RWPE2 (cell line): ENCODE data around the gene MT1H.
A peak's percentile ranks its signal among the peaks of the same experiment; 100 is the strongest.

Experiments
- ATAC-seq: fragments of 200-7000 bp; cut with Tn5 transposase; 3 replicates; pipeline ENCODE4 v1.9.1; 2021; ENCODE audit warnings: low read depth
- DNase-seq: peaks from one replicate; pipeline ENCODE4 v3.0.0-alpha.2; 2020; ENCODE audit warnings: low spot score
- H3K27ac ChIP-seq: fragments of 450-650 bp; 2 replicates; pipeline ENCODE4 v1.5.1; 2017; ENCODE audit warnings: mild to moderate bottlenecking; ENCODE audit not compliant: poor library complexity, severe bottlenecking
- H3K27me3 ChIP-seq: fragments of 250-450 bp; sonication (Bioruptor Pico); 2 replicates; pipeline ENCODE4 v1.5.1; 2021; ENCODE audit warnings: mild to moderate bottlenecking, moderate library complexity; ENCODE audit not compliant: insufficient read depth, poor library complexity, severe bottlenecking
- H3K36me3 ChIP-seq: fragments of 250-450 bp; sonication (Bioruptor Pico); 2 replicates; pipeline ENCODE4 v1.5.1; 2020; ENCODE audit warnings: low read depth, mild to moderate bottlenecking, moderate library complexity
- H3K4me1 ChIP-seq: fragments of 250-450 bp; sonication (Bioruptor Pico); 2 replicates; pipeline ENCODE4 v1.5.1; 2021; ENCODE audit warnings: mild to moderate bottlenecking, moderate library complexity; ENCODE audit not compliant: insufficient read depth, poor library complexity, severe bottlenecking
- H3K4me3 ChIP-seq: fragments of 250-450 bp; sonication (Bioruptor Pico); 2 replicates; pipeline ENCODE4 v1.5.1; 2021; ENCODE audit warnings: mild to moderate bottlenecking, moderate library complexity; ENCODE audit not compliant: severe bottlenecking
- H3K9me3 ChIP-seq: fragments of 250-450 bp; sonication (Bioruptor Pico); 2 replicates; pipeline ENCODE4 v1.5.1; 2021; ENCODE audit warnings: mild to moderate bottlenecking, moderate library complexity; ENCODE audit not compliant: severe bottlenecking
- CTCF ChIP-seq: fragments of 450-650 bp; IDR thresholded peaks from one replicate; pipeline ENCODE4 v1.5.1; 2017; ENCODE audit warnings: mild to moderate bottlenecking, moderate library complexity; ENCODE audit not compliant: poor library complexity, severe bottlenecking

MT1H gene

GRCh38 chr16:56647641-56648431, 21.8 kb upstream of the MT1H start:
- Histone ChIP-seq H3K27me3 (no peaks in the 10 kb centered on the region), H3K36me3 (no peaks in the 10 kb centered on the region), H3K27ac (no peak overlapping the region), H3K4me1 (peaks cover 14% of the 10 kb centered on the region), H3K9me3 (no peaks in the 10 kb centered on the region), H3K4me3 (no peak overlapping the region)
- ATAC-seq (no peak), DNase-seq (no peak)
- no peak for TF ChIP-seq CTCF

- Histone ChIP-seq H3K4me3 (no peak overlapping the region), H3K4me1 (peaks cover 14% of the 10 kb centered on the region), H3K9me3 (no peaks in the 10 kb centered on the region), H3K27me3 (no peaks in the 10 kb centered on the region), H3K36me3 (no peaks in the 10 kb centered on the region), H3K27ac (peak overlapping the region; percentile 37)
- TF ChIP-seq CTCF, result no peak
- DNase-seq (no peak), ATAC-seq (peak; percentile 7; the same call in 1 of the 3 replicates)
Observed at GRCh38 chr16:56649271-56649670, 20.3 kb upstream of the MT1H start.

DNA sequence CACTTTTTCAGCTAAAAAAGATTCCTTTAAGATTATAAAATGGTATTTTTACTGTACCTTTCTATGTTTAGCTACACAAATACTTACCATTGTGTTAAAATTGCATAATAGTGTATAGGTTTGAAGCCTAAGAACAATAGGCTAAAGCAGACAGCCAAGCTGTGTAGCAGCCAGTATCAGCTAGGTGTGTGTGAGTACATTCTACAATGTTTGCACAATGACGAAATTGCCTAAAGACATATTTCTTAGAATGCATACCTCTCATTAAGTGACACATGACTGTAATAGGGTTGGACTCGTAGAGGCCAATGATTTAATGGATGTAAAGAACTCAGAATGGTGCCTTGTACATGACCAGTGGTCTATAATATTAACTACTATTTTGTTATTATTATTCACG, 19.8 kb upstream of the MT1H start:
- Histone ChIP-seq H3K4me1 (peaks cover 14% of the 10 kb centered on the region), H3K27me3 (no peaks in the 10 kb centered on the region), H3K36me3 (no peaks in the 10 kb centered on the region), H3K4me3 (no peak overlapping the region), H3K27ac (peak overlapping the region; percentile 37), H3K9me3 (no peaks in the 10 kb centered on the region)
- DNase-seq (no peak), ATAC-seq (peak; percentile 96)
- TF ChIP-seq CTCF, result no peak

- TF ChIP-seq CTCF, result no peak
- ATAC-seq (no peak), DNase-seq (no peak)
- Histone ChIP-seq H3K9me3 (no peaks in the 10 kb centered on the region), H3K4me3 (no peak within 1 kb of the TSS), H3K36me3 (no peaks in the 10 kb centered on the region), H3K4me1 (peaks cover 14% of the 10 kb centered on the region), H3K27ac (no peak within 1 kb of the TSS), H3K27me3 (no peaks in the 10 kb centered on the region)
Observed at GRCh38 chr16:56651586-56651985, 18.0 kb upstream of the MT1H start, which contains the start of gene MT1B. Gene MT1B (plus strand): TSS chr16:56651886. CDS start chr16:56651954, 68 bp downstream.

DNA sequence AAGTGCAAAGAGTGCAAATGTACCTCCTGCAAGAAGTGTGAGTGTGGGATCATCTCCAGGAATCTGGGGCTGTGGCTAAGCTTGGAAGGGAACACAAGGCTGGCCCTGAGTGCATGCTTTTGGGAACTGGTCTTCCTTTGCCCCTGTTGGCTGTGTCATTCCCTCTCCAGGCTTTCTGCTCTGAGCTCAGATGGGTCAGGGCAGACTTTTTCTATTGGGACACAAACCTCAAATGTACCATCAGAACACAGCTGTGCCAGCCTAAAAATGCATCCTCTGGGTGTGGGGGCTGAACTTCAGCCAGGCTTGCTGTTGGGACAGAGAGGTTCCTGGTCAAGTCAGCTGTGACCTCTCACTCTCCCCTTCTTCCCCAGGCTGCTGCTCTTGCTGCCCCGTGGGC, 17.0 kb upstream of the MT1H start:
- H3K27me3 ChIP-seq, result no peaks in the 10 kb centered on the region
- H3K36me3 ChIP-seq, result no peaks in the 10 kb centered on the region
- ATAC-seq (no peak), DNase-seq (no peak)
- no peak overlapping the region for H3K4me3 ChIP-seq
- no peak overlapping the region for H3K27ac ChIP-seq
- H3K9me3 ChIP-seq, result no peaks in the 10 kb centered on the region
- peaks cover 18% of the 10 kb centered on the region for H3K4me1 ChIP-seq
- TF ChIP-seq CTCF, result no peak
